ENCODE data around the gene THOC6. TPM values are rescaled to one million over a fixed set of nuclear protein-coding genes. Genes with fewer than 3 reads are reported as not detected.

THOC6 gene
- polyA plus RNA-seq, 1 donor from 2014 or later, result 11.4 TPM

- Histone ChIP-seq H4K20me1 (ENCODE audit: insufficient read depth) (no peaks in the 10 kb centered on the region), H3K9me2 (ENCODE audit: insufficient read depth, low read length) (no peaks in the 10 kb centered on the region), H3K79me2 (replicated peaks; ENCODE audit: insufficient read depth, low read length) (no peaks in the 10 kb centered on the region), H3F3A (ENCODE audit: insufficient read depth, low read length, poor library complexity, severe bottlenecking) (no peaks in the 10 kb centered on the region), H3K9me3 (ENCODE audit: low read length) (no peaks in the 10 kb centered on the region), H3K9ac (ENCODE audit: low read length) (peak within 1 kb of the TSS; percentile 79), H3K4me2 (ENCODE audit: low read length) (peak within 1 kb of the TSS; percentile 51), H3K36me3 (ENCODE audit: insufficient read depth, low read length) (no peaks in the 10 kb centered on the region), H3K4me3 (ENCODE audit: low read length) (peak within 1 kb of the TSS; percentile 81), H2AFZ (ENCODE audit: low read depth, low read length) (peak within 1 kb of the TSS; percentile 51), H3K27ac (ENCODE audit: low read length) (no peak within 1 kb of the TSS), H3K27me3 (ENCODE audit: insufficient read depth, low read depth, low read length) (no peaks in the 10 kb centered on the region)
- no peak for TF ChIP-seq EZH2 (IDR thresholded peaks at IDR 0.05; ENCODE audit: borderline replicate concordance, insufficient read depth, low read length, poor library complexity, severe bottlenecking)
- TF ChIP-seq POLR2AphosphoS5 (IDR thresholded peaks at IDR 0.05), result peak; percentile 88
- TF ChIP-seq EP300 (conservative IDR thresholded peaks at IDR 0.05; ENCODE audit: poor library complexity, severe bottlenecking), result peak; percentile 18
- TF ChIP-seq MXI1 (conservative IDR thresholded peaks at IDR 0.05; ENCODE audit: poor library complexity, severe bottlenecking), result peak; percentile 97
Measured at GRCh38 chr16:2980227-2981176, 43.3 kb upstream of the THOC6 start, which contains the start of gene PKMYT1. TSS of gene PKMYT1 (minus strand) at chr16:2980446. CDS start at chr16:2979657, 789 bp downstream.

DNA sequence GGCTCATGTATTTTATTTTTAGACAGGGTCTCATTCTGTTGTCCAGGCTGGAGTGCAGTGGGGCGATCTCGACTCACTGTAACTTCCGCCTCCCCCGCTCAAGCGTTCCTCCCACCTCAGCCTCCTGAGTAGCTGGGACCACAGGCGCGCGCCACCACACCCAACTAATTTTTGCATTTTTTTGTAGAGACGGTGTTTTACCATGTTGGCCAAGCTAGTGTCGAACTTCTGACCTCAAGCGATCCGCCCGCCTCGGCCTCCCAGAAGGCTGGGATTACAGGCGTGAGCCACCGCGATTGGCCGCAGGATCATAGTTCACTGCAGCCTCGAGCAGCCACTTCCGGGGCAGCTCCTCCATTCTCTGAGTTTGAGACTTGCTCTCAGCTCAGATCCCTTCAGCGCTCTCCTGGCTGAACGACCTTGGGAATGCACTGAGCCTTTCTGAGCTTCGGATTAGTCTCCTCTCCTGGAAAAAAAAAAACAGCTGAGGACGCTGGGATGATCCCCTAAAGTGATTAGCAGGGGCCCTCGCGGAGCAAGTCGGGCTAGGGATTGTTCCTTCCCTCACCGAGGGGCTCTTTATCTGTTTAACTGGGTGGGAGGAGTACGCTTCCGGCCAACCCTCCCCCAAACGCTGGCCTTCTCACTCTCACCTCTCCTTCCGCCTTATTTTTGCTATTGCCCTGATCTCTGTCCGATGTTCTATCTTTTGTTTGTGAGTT, 42.5 kb upstream of the THOC6 start:
- H3K79me2 ChIP-seq (replicated peaks; ENCODE audit: insufficient read depth, low read length), result no peaks in the 10 kb centered on the region
- H3K4me2 ChIP-seq (ENCODE audit: low read length), result no peak overlapping the region
- H2AFZ ChIP-seq (ENCODE audit: low read depth, low read length), result no peak overlapping the region
- H3K9me2 ChIP-seq (ENCODE audit: insufficient read depth, low read length), result no peaks in the 10 kb centered on the region
- no peak overlapping the region for H3K9ac ChIP-seq (ENCODE audit: low read length)
- no peaks in the 10 kb centered on the region for H3K36me3 ChIP-seq (ENCODE audit: insufficient read depth, low read length)
- TF ChIP-seq POLR2AphosphoS5 (IDR thresholded peaks at IDR 0.05) (no peak), TAF1 (IDR thresholded peaks at IDR 0.05; ENCODE audit: low read depth) (no peak), MXI1 (conservative IDR thresholded peaks at IDR 0.05; ENCODE audit: poor library complexity, severe bottlenecking) (no peak), RAD21 (conservative IDR thresholded peaks at IDR 0.05) (no peak), REST (IDR thresholded peaks at IDR 0.05; ENCODE audit: borderline replicate concordance) (no peak), SMC3 (conservative IDR thresholded peaks at IDR 0.05; ENCODE audit: poor library complexity) (no peak), EP300 (conservative IDR thresholded peaks at IDR 0.05; ENCODE audit: poor library complexity, severe bottlenecking) (no peak), EZH2 (IDR thresholded peaks at IDR 0.05; ENCODE audit: borderline replicate concordance, insufficient read depth, low read length, poor library complexity, severe bottlenecking) (no peak)
- TF ChIP-seq, protein P1, sequence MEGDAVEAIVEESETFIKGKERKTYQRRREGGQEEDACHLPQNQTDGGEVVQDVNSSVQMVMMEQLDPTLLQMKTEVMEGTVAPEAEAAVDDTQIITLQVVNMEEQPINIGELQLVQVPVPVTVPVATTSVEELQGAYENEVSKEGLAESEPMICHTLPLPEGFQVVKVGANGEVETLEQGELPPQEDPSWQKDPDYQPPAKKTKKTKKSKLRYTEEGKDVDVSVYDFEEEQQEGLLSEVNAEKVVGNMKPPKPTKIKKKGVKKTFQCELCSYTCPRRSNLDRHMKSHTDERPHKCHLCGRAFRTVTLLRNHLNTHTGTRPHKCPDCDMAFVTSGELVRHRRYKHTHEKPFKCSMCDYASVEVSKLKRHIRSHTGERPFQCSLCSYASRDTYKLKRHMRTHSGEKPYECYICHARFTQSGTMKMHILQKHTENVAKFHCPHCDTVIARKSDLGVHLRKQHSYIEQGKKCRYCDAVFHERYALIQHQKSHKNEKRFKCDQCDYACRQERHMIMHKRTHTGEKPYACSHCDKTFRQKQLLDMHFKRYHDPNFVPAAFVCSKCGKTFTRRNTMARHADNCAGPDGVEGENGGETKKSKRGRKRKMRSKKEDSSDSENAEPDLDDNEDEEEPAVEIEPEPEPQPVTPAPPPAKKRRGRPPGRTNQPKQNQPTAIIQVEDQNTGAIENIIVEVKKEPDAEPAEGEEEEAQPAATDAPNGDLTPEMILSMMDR (IDR thresholded peaks at IDR 0.05; ENCODE audit: poor library complexity, severe bottlenecking), result no peak
- H3K27ac ChIP-seq (ENCODE audit: low read length), result no peak overlapping the region
- peak overlapping the region; percentile 81 for H3K4me3 ChIP-seq (ENCODE audit: low read length)
- no peaks in the 10 kb centered on the region for H3K9me3 ChIP-seq (ENCODE audit: low read length)
- no peaks in the 10 kb centered on the region for H4K20me1 ChIP-seq (ENCODE audit: insufficient read depth)
- no peaks in the 10 kb centered on the region for H3K27me3 ChIP-seq (ENCODE audit: insufficient read depth, low read depth, low read length)
- H3F3A ChIP-seq (ENCODE audit: insufficient read depth, low read length, poor library complexity, severe bottlenecking), result no peaks in the 10 kb centered on the region
